ENCODE measurements around the gene PIK3R2.
"Not testable (repeated sequence)": the region's sequence is repeated elsewhere in the genome, so short reads cannot be mapped to it uniquely, and the experiment has no call there.

Gene PIK3R2

GRCh38 chr19:18156268-18156667, 3.3 kb downstream of the PIK3R2 start:
- DNase-seq = no peak

- DNase-seq = peak; percentile 24
Observed at GRCh38 chr19:18156841-18157464, 4.0 kb downstream of the PIK3R2 start.

- no peak for DNase-seq
Observed at GRCh38 chr19:18157465-18158063, 4.6 kb downstream of the PIK3R2 start.

- DNase-seq = no peak
Observed at GRCh38 chr19:18158467-18158866, 5.5 kb downstream of the PIK3R2 start.

- not testable (repeated sequence) for DNase-seq
Observed at GRCh38 chr19:18159059-18159616, 6.2 kb downstream of the PIK3R2 start.

GRCh38 chr19:18159810-18160209, 6.8 kb downstream of the PIK3R2 start:
- no peak for DNase-seq

- DNase-seq = no peak
Observed at GRCh38 chr19:18160493-18160970, 7.6 kb downstream of the PIK3R2 start.

GRCh38 chr19:18160971-18161635, 8.1 kb downstream of the PIK3R2 start:
- peak; percentile 90 for DNase-seq

- no peak for DNase-seq
Observed at GRCh38 chr19:18161636-18162002, 8.7 kb downstream of the PIK3R2 start.

- DNase-seq = no peak
Observed at GRCh38 chr19:18164072-18164471, 11.1 kb downstream of the PIK3R2 start.

GRCh38 chr19:18165794-18166544, 13.0 kb downstream of the PIK3R2 start:
- no peak for DNase-seq

GRCh38 chr19:18167011-18167410, 14.0 kb downstream of the PIK3R2 start:
- no peak for DNase-seq

GRCh38 chr19:18167975-18168645, 15.1 kb downstream of the PIK3R2 start:
- DNase-seq = peak; percentile 69

GRCh38 chr19:18168673-18169381, 15.9 kb downstream of the PIK3R2 start:
- DNase-seq = no peak

GRCh38 chr19:18170714-18171255, 17.8 kb downstream of the PIK3R2 start:
- peak; percentile 93 for DNase-seq

GRCh38 chr19:18171605-18172327, 18.8 kb downstream of the PIK3R2 start:
- peak; percentile 50 for DNase-seq

GRCh38 chr19:18172331-18173053, 19.5 kb downstream of the PIK3R2 start:
- DNase-seq = no peak

- peak; percentile 96 for DNase-seq
Observed at GRCh38 chr19:18173054-18173571, 20.1 kb downstream of the PIK3R2 start.

- peak; percentile 94 for DNase-seq
Observed at GRCh38 chr19:18173572-18174288, 20.8 kb downstream of the PIK3R2 start, which contains the start of gene IFI30. IFI30 (plus strand) TSS chr19:18173813; CDS start chr19:18173842, 29 bp downstream.

Measured in suppressor macrophage treated with lipopolysaccharide for 4 hours (primary cell).